ENCODE measurements around the gene GMIP. TPM values are rescaled to one million over a fixed set of nuclear protein-coding genes. Genes with fewer than 3 reads are reported as not detected.

GMIP gene
- total and polyA plus RNA-seq, 2 of the 13 experiments (the other 11 are each of a cell fraction or from before 2014, with no cell fraction given) = 1.5 to 1.8 TPM

DNA sequence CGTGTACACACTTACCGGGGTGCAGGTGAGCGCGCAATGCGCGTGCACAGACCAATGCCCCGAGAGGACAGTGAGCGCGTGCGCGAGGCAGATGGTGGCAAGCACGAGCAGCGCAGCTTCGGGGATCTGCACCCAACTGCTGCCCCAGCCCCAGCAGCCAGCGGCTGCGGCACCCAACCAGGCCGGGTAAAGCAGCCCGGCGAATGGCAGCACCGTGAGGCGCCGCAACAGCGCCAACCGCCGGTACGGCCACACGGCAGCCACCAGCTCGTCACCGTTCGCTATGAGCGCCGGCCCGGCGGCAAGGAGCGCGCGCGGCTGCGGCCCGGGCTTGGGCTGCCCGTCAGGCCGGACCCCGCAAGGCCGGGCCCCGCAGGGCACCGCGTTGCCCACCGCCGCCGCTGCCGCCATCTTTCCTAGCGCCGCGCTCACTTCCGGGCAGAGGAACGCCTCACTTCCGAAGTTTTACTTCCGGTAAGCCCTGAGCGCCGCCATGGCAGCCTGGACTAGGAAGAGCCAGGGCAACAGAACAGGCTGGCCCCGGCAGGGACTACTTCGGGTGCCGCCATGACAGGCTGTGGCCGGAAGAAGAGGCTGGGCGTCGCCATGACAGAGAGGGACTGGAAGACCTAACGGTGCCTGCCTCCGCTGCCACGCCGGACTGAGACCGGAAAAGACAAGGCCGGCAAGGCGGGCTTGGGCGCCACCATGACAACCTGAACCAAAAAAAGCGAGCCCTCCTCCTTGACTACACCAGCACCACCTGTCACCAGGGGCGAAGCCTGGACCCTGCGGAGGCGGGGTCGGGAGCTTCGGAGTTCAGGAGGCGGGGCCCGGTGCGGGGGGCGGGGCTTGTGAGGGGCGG is 20.0 kb upstream of the GMIP start, which contains the start of gene ATP13A1 (continued):
- no peak for TF ChIP-seq RARG (CRISPR knock-in tag; IDR thresholded peaks at IDR 0.05; ENCODE audit: low read depth)
- TF ChIP-seq, protein P1, sequence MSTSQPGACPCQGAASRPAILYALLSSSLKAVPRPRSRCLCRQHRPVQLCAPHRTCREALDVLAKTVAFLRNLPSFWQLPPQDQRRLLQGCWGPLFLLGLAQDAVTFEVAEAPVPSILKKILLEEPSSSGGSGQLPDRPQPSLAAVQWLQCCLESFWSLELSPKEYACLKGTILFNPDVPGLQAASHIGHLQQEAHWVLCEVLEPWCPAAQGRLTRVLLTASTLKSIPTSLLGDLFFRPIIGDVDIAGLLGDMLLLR (CRISPR knock-in tag; IDR thresholded peaks at IDR 0.05) = peak; percentile 21; the same call in 1 of the 2 replicates
- no peak for TF ChIP-seq RBM22 (optimal IDR thresholded peaks at IDR 0.05; ENCODE audit: low read length)
- no peak for TF ChIP-seq ZNF83 (CRISPR knock-in tag; IDR thresholded peaks at IDR 0.05; ENCODE audit: borderline replicate concordance)
- TF ChIP-seq MAX (IDR thresholded peaks at IDR 0.05) = peak; percentile 54; the same call in 1 of the 2 replicates
- no peak for TF ChIP-seq JUN (CRISPR knock-in tag; IDR thresholded peaks at IDR 0.05)
- no peak for TF ChIP-seq ZNF672 (CRISPR knock-in tag; IDR thresholded peaks at IDR 0.05)
- TF ChIP-seq ZNF746 (CRISPR knock-in tag; IDR thresholded peaks at IDR 0.05) = no peak; the same call in 1 of the 2 replicates
- no peak; the same call in 1 of the 2 replicates for TF ChIP-seq GLI4 (CRISPR knock-in tag; IDR thresholded peaks at IDR 0.05; ENCODE audit: borderline replicate concordance)
- TF ChIP-seq ZMAT3 (CRISPR knock-in tag; conservative IDR thresholded peaks at IDR 0.05) = no peak
- TF ChIP-seq SUZ12 (IDR thresholded peaks at IDR 0.05; ENCODE audit: low read depth, low read length) = no peak
- TF ChIP-seq, protein P2, sequence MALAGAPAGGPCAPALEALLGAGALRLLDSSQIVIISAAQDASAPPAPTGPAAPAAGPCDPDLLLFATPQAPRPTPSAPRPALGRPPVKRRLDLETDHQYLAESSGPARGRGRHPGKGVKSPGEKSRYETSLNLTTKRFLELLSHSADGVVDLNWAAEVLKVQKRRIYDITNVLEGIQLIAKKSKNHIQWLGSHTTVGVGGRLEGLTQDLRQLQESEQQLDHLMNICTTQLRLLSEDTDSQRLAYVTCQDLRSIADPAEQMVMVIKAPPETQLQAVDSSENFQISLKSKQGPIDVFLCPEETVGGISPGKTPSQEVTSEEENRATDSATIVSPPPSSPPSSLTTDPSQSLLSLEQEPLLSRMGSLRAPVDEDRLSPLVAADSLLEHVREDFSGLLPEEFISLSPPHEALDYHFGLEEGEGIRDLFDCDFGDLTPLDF (CRISPR knock-in tag; IDR thresholded peaks at IDR 0.05) = 0 out of 2 replicates have a peak, but pooled peaks have one; percentile 71
- TF ChIP-seq PRPF4 (IDR thresholded peaks at IDR 0.05; ENCODE audit: low read depth, low read length, poor library complexity, severe bottlenecking) = no peak
- no peak for TF ChIP-seq SMYD3 (CRISPR knock-in tag; IDR thresholded peaks at IDR 0.05)
- no peak for TF ChIP-seq KLF9 (CRISPR knock-in tag; IDR thresholded peaks at IDR 0.05; ENCODE audit: low read depth)
- no peak for TF ChIP-seq CBX2 (IDR thresholded peaks at IDR 0.05; ENCODE audit: low read depth, low read length)
- TF ChIP-seq CBX2 (CRISPR knock-in tag; IDR thresholded peaks at IDR 0.05; ENCODE audit: low read depth) = no peak
- peak; percentile 46 for TF ChIP-seq HNRNPLL (IDR thresholded peaks at IDR 0.05; ENCODE audit: low read depth, low read length, poor library complexity, severe bottlenecking)
- peak; percentile 22; the same call in 1 of the 2 replicates for TF ChIP-seq ZNF34 (CRISPR knock-in tag; IDR thresholded peaks at IDR 0.05; ENCODE audit: borderline replicate concordance)
- TF ChIP-seq ZZZ3 (CRISPR knock-in tag; IDR thresholded peaks at IDR 0.05; ENCODE audit: borderline replicate concordance) = 0 out of 2 replicates have a peak, but pooled peaks have one; percentile 57
- TF ChIP-seq ZNF598 (CRISPR knock-in tag; IDR thresholded peaks at IDR 0.05; ENCODE audit: borderline replicate concordance) = no peak
- no peak for TF ChIP-seq ZNF274 (CRISPR knock-in tag; IDR thresholded peaks at IDR 0.05)
- TF ChIP-seq SNAI1 (CRISPR knock-in tag; IDR thresholded peaks at IDR 0.05; ENCODE audit: borderline replicate concordance) = no peak
- TF ChIP-seq, protein P3, sequence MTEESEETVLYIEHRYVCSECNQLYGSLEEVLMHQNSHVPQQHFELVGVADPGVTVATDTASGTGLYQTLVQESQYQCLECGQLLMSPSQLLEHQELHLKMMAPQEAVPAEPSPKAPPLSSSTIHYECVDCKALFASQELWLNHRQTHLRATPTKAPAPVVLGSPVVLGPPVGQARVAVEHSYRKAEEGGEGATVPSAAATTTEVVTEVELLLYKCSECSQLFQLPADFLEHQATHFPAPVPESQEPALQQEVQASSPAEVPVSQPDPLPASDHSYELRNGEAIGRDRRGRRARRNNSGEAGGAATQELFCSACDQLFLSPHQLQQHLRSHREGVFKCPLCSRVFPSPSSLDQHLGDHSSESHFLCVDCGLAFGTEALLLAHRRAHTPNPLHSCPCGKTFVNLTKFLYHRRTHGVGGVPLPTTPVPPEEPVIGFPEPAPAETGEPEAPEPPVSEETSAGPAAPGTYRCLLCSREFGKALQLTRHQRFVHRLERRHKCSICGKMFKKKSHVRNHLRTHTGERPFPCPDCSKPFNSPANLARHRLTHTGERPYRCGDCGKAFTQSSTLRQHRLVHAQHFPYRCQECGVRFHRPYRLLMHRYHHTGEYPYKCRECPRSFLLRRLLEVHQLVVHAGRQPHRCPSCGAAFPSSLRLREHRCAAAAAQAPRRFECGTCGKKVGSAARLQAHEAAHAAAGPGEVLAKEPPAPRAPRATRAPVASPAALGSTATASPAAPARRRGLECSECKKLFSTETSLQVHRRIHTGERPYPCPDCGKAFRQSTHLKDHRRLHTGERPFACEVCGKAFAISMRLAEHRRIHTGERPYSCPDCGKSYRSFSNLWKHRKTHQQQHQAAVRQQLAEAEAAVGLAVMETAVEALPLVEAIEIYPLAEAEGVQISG (CRISPR knock-in tag; IDR thresholded peaks at IDR 0.05) = peak; percentile 95
- no peak for TF ChIP-seq IRF1 (CRISPR knock-in tag; IDR thresholded peaks at IDR 0.05; ENCODE audit: low read depth)

Data from HepG2 (cell line).